PFSK-1 (cell line): ENCODE data around the gene TFE3.

ENCODE experiments used
- FOXP2 ChIP-seq: optimal IDR thresholded peaks from 2 replicates; pipeline ENCODE3; 2011; ENCODE audit warnings: borderline replicate concordance, control low read depth, inconsistent platforms; ENCODE audit not compliant: insufficient read depth; ENCODE audit errors: extremely low read length, extremely low read depth
- POLR2AphosphoS5 ChIP-seq: IDR thresholded peaks from 2 replicates; pipeline ENCODE4 v1.6.1; 2012; ENCODE audit warnings: low read depth, mild to moderate bottlenecking, control low read depth, low read length, moderate library complexity
- REST ChIP-seq, 2 experiments: IDR thresholded peaks; 2 replicates each; pipeline versions ENCODE4 v1.6.1 to v1.8.0; 2011 to 2012; ENCODE audit warnings: low read depth in 2 of 2, low read length in 2 of 2, control low read depth in 1 of 2, inconsistent platforms in 1 of 2, mild to moderate bottlenecking in 1 of 2, moderate library complexity in 1 of 2; ENCODE audit not compliant: insufficient read depth in 1 of 2
- SIN3A ChIP-seq: IDR thresholded peaks from 2 replicates; pipeline ENCODE4 v1.6.1; 2012; ENCODE audit warnings: mild to moderate bottlenecking, low read length, moderate library complexity, borderline replicate concordance; ENCODE audit not compliant: insufficient read depth
- TAF1 ChIP-seq: IDR thresholded peaks from 2 replicates; pipeline ENCODE4 v1.6.1; 2012; ENCODE audit warnings: low read length, control low read depth, borderline replicate concordance; ENCODE audit not compliant: insufficient read depth

The TFE3 gene

DNA sequence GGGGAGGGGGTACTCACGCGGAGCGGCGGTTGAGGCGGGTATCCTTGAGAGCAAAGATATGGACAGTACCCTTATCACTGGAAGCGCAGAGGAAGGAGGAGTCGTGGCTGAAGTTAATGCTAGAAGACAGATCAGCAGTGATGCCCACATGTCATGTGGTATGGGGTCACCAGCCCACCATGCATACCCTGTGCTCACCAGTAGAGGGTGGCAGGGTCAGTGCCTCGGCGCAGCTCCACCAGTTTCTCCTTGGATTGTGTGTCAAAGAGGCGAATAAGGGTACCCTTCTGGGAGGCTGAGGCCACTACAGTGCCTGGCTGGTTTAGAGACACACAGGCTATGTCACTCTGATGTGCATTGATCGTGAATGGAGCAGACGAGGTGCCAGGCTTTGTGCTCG is 32.2 kb upstream of the TFE3 start:
- TF ChIP-seq SIN3A (no peak), POLR2AphosphoS5 (no peak), TAF1 (no peak), FOXP2 (no peak), REST (IDR thresholded peaks at IDR 0.05; ENCODE audit: insufficient read depth in 1 of 2, low read depth in 2 of 2, low read length in 2 of 2) (no peak)

DNA sequence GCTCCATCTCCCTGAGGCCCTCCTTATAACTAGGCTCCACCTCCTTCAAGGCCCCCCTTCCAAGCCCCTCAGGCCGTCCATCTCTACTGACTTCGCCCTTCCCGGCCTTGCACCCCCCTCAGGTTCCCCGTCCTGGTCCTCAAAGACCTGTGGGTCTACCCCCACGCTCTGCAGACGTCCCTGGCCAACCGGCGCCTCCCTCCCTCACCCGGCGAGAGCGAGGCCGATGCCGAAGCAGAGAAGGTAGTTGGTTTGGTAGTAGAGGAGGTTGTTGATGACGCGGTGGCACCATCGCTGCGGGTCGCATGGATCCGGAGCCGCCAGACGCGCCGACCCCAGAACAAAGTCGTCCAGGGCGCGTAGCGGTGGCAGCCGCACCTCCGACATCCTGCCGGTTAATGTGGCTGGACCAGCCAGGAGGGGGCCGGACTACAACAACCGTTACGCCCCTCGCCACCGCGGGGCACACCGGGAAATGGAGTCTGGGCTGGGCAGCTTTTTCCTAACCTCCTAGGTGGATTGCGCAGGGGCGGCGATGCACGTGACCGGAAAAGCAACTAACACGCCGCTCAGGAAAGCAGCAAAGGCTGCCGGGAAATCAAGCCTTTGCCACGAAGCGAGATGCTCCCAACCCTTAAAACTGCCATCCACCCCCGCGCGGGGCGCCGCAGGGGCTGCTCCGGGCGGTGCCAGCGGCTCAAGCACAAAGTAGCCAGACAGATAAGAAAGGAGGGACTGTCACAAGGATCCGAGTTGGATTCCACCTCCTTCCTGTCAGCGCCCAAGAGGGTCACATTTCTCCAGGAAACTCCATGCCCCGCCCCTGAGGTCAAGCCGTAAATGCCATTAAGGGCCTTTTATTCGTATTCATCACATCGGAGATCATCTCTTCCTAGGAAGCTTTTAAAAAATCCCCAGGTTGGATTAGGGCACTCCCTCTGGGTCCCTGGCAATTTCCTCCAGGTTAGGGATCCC is 30.7 kb upstream of the TFE3 start, which contains the start of gene PRAF2:
Gene PRAF2 (minus strand): TSS at position 402 of the 975 bp plus-strand sequence. CDS start 15 bp downstream, at position 387.
- TF ChIP-seq POLR2AphosphoS5 (peak; percentile 70), SIN3A (peak; percentile 48; the same call in 1 of the 2 replicates), REST (IDR thresholded peaks at IDR 0.05; ENCODE audit: insufficient read depth in 1 of 2, low read depth in 2 of 2, low read length in 2 of 2) (no peak), TAF1 (peak; percentile 69; the same call in 1 of the 2 replicates)

DNA sequence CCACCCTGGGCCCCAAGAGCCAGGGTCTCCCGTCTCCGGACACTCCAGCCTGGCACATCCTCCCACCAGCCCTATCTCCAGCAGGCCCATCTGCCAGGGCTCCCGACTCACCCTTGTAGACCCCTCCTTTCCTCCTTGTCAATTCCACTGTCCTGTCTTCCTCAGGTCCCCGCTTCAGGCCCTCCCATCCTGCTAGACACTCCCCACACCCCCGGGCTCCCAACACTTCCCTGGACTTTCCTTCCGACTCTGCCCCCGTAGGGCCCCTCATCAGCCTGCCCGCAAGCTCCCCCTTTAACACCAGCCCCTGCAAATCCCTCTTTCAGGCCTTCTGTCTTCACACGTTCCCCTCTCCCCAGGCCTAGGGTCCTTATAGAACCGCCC is 29.5 kb upstream of the TFE3 start:
- TF ChIP-seq POLR2AphosphoS5 (no peak), REST (IDR thresholded peaks at IDR 0.05; ENCODE audit: insufficient read depth in 1 of 2, low read depth in 2 of 2, low read length in 2 of 2) (no peak), TAF1 (no peak), FOXP2 (no peak), SIN3A (no peak)

DNA sequence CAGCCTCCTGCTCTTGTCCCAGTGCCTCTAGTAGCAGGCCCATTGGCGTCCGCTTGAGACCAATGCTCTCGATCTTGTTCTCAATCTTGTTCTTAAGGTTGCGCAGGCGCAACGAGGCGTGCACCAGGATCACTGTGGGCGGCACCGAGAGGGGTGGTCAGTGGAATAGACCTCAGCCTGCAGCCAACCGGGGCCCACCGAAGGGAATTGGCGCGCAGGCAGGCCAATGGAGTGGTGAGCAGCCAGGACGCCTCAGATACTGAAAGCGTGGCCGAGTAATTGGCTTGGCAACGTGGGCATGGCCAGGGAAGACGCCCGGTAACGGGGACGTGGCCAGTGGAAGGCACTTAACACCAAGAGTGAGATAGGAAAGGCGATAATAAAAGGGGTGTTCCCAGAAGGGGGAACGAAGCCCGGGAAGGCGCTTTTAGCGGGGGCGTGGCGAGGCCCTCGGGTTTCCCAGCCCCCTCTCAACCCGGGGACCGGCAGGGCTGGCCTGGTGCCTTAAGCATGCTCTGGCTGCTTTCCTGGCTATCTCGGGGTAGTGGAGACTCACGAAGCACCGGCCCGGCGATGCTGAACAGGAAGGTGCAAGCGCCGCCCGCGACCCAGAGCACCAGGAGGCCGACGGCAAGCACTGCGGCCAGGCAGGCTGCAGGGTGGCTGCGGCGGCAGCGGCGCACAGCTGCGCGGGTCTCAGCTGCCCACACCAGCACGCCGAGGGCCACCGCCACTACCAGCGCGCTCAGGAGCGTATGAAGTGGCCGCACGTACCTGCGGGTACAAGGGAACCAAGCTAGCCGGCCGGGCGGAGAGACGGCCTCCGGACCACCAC is 28.9 kb upstream of the TFE3 start:
- no peak for TF ChIP-seq SIN3A
- no peak for TF ChIP-seq REST (IDR thresholded peaks at IDR 0.05; ENCODE audit: insufficient read depth in 1 of 2, low read depth in 2 of 2, low read length in 2 of 2)
- TF ChIP-seq FOXP2: no peak
- no peak for TF ChIP-seq TAF1
